ENCODE measurements around the gene SPTSSB. TPM values are rescaled to one million over a fixed set of nuclear protein-coding genes. Genes with fewer than 3 reads are reported as not detected.

SPTSSB gene
- total and polyA plus RNA-seq, 2 experiments from 2014 or later = not detected

DNA sequence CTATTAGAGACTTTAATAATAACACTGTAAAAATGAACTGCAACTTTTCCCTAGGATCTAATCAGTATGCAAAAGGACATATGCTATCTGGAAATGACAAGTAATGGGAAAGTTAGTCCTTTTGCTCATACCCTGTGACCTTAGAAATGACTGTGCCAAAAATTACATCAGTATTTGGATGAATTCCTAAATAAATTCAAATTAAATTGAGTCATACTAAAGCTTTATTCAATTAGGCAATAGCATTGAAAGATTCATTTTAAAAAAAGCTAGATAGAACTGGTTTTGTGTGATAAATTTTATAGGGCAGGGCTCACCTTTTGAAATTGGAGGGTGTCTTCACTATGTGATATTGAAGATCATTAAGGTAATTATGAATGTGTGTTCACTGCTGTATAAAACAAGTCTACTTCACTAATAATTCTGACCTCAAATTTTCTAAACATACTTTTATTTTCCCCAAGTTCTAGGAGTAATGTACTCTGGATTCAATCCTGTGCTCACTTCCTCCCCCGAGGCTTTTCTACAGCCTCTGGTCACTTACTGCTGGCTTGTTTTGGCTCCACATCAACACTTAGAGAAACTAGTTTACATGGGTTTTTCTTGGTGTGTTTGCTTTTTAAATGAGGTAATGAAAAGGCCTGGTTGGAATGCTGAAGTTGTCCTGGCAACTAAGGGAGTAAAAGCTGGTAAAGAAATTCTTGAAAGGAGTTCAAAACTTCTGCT, 44.4 kb upstream of the SPTSSB start:
- peak overlapping the region; percentile 71 for H3K9ac ChIP-seq
- H3K9me3 ChIP-seq (ENCODE audit: low read depth) = no peaks in the 10 kb centered on the region
- H3K79me2 ChIP-seq (ENCODE audit: insufficient read depth) = no peaks in the 10 kb centered on the region
- H2AFZ ChIP-seq = no peak overlapping the region
- peak overlapping the region; percentile 11; the same call in 1 of the 2 replicates for H3K4me3 ChIP-seq
- H3K4me2 ChIP-seq (ENCODE audit: unreplicated experiment) = peak overlapping the region; percentile 59
- 0% methylated on average over 1 of the region's 1 CpG for WGBS, 2 experiments (ENCODE audit: low coverage in 1 of 2, low lambda C conversion rate in 2 of 2, missing lambda C conversion rate in 2 of 2)
- H3K27me3 ChIP-seq (replicated peaks; ENCODE audit: insufficient read depth) = peaks cover 16% of the 10 kb centered on the region
- H3K4me1 ChIP-seq (ENCODE audit: insufficient read depth) = peaks cover 23% of the 10 kb centered on the region
- H3F3A ChIP-seq (ENCODE audit: insufficient read depth) = peaks cover 14% of the 10 kb centered on the region
- DNase-seq = peak; percentile 86
- no peak for TF ChIP-seq EZH2phosphoT487 (IDR thresholded peaks at IDR 0.05; ENCODE audit: insufficient read depth, low read depth)
- no peak for TF ChIP-seq EZH2 (IDR thresholded peaks at IDR 0.05; ENCODE audit: insufficient read depth, poor library complexity, severe bottlenecking)
- H3K27ac ChIP-seq = peak overlapping the region; percentile 81
- no peaks in the 10 kb centered on the region for H4K20me1 ChIP-seq (ENCODE audit: insufficient read depth)
- no peaks in the 10 kb centered on the region for H3K36me3 ChIP-seq (ENCODE audit: low read depth)
- H3K9me2 ChIP-seq (ENCODE audit: insufficient read depth) = no peaks in the 10 kb centered on the region
- in situ Hi-C loops (cut with MboI) = loop anchor here (5.0 to 25.0 kb wide), 2 partner anchors 138 to 453 kb away; no protein-coding TSS in a partner anchor

DNA sequence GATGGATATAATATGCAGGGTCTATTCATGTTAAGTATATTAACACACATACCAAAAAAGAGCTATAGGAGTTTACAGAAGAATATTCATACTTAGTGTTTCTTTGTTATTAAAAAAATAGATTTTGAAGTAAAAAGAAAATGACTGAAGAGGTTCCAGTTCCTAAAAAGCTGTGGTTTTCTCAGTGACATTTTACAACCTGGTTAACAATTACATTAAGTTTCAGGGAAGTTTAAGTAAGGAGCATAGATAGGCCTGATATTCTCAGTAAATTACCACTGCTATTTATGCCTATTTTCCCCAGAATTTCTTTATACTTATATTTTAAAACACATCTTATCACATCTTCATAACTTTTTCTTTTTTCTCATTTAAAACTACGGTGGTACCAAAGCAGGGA, 43.6 kb upstream of the SPTSSB start:
- H3K4me3 ChIP-seq = no peak overlapping the region
- H3K9me2 ChIP-seq (ENCODE audit: insufficient read depth) = no peaks in the 10 kb centered on the region
- H3F3A ChIP-seq (ENCODE audit: insufficient read depth) = peaks cover 14% of the 10 kb centered on the region
- DNase-seq = no peak
- peak overlapping the region; percentile 59 for H3K4me2 ChIP-seq (ENCODE audit: unreplicated experiment)
- H3K9ac ChIP-seq = no peak overlapping the region
- H3K36me3 ChIP-seq (ENCODE audit: low read depth) = no peaks in the 10 kb centered on the region
- H3K79me2 ChIP-seq (ENCODE audit: insufficient read depth) = no peaks in the 10 kb centered on the region
- 23 to 35% methylated on average over 1 of the region's 1 CpG for WGBS, 2 experiments (ENCODE audit: low coverage in 1 of 2, low lambda C conversion rate in 2 of 2, missing lambda C conversion rate in 2 of 2)
- peaks cover 23% of the 10 kb centered on the region for H3K4me1 ChIP-seq (ENCODE audit: insufficient read depth)
- H4K20me1 ChIP-seq (ENCODE audit: insufficient read depth) = no peaks in the 10 kb centered on the region
- H3K27ac ChIP-seq = no peak overlapping the region
- no peak overlapping the region for H2AFZ ChIP-seq
- H3K9me3 ChIP-seq (ENCODE audit: low read depth) = no peaks in the 10 kb centered on the region
- peaks cover 13% of the 10 kb centered on the region; the same call in 1 of the 2 replicates for H3K27me3 ChIP-seq (replicated peaks; ENCODE audit: insufficient read depth)
- TF ChIP-seq EZH2phosphoT487 (IDR thresholded peaks at IDR 0.05; ENCODE audit: insufficient read depth, low read depth) (no peak), EZH2 (IDR thresholded peaks at IDR 0.05; ENCODE audit: insufficient read depth, poor library complexity, severe bottlenecking) (no peak)
- in situ Hi-C loops (cut with MboI) = loop anchor here (5.0 to 25.0 kb wide), 2 partner anchors 138 to 453 kb away; no protein-coding TSS in a partner anchor

DNA sequence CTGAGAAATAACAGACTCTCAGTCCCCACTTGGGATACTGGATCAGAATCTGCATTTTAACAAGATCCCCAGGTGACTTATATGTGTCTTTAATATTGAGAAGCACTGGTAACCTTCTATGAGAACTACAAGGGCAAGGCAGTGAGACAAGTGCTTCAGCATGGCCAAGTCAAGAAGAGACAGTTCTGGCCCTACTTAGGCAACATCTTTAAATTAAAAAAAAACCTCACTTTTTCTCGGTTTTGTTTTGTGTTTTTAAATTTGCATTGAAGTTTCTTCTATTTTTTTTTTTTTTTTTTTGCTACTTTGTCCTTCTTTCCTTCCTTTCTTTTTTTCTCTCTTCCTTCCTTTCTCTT, 42.5 kb upstream of the SPTSSB start:
- no peaks in the 10 kb centered on the region for H3K9me3 ChIP-seq (ENCODE audit: low read depth)
- H3K27me3 ChIP-seq (replicated peaks; ENCODE audit: insufficient read depth) = peaks cover 13% of the 10 kb centered on the region; the same call in 1 of the 2 replicates
- H3K4me1 ChIP-seq (ENCODE audit: insufficient read depth) = peaks cover 23% of the 10 kb centered on the region
- H4K20me1 ChIP-seq (ENCODE audit: insufficient read depth) = no peaks in the 10 kb centered on the region
- DNase-seq = no peak
- H3K9ac ChIP-seq = no peak overlapping the region
- no peaks in the 10 kb centered on the region for H3K36me3 ChIP-seq (ENCODE audit: low read depth)
- TF ChIP-seq EZH2 (IDR thresholded peaks at IDR 0.05; ENCODE audit: insufficient read depth, poor library complexity, severe bottlenecking) (no peak), EZH2phosphoT487 (IDR thresholded peaks at IDR 0.05; ENCODE audit: insufficient read depth, low read depth) (no peak)
- no peaks in the 10 kb centered on the region for H3K9me2 ChIP-seq (ENCODE audit: insufficient read depth)
- WGBS, 2 experiments (ENCODE audit: low coverage in 1 of 2, low lambda C conversion rate in 2 of 2, missing lambda C conversion rate in 2 of 2) = 25 to 40% methylated on average over 1 of the region's 1 CpG
- peaks cover 14% of the 10 kb centered on the region for H3F3A ChIP-seq (ENCODE audit: insufficient read depth)
- in situ Hi-C loops (cut with MboI) = loop anchor here (25.0 kb wide), 1 partner anchor 452 kb away; no protein-coding TSS in a partner anchor
- H3K79me2 ChIP-seq (ENCODE audit: insufficient read depth) = no peaks in the 10 kb centered on the region
- no peak overlapping the region for H3K27ac ChIP-seq
- H3K4me2 ChIP-seq (ENCODE audit: unreplicated experiment) = no peak overlapping the region
- no peak overlapping the region for H2AFZ ChIP-seq
- H3K4me3 ChIP-seq = no peak overlapping the region

DNA sequence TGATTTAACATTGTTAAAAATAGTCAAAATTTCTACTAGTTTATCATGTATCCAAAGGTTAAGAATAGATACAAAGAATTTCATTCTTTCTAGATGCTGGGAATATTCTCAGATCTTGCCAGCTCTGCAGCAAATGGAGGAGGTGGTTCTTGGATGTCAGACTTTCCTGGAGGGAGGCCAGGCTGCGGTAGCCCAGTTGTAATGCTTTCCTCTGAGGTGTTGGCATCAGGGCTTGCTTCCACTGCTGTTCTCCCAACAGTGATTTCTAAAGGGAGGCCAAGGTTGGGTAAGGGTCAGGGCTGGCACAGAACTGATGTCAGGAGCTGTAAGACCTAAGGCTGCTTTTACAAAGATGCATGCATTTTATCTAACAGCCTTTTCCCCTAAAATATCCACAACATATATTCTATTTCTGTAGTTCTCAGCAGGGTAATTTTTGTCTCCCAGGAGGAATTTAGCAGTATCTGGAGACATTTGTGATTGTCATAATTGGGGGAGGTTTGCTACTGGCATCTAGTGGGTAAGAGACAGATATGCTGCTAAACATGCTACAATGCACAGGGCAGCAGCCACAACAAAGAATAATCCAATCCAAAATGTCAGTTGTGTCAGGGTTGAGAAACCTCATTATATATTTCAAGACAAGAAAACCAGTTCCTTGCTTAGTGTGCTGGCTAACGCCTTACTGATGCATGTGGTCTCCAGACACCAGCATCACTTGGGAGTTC, 42.0 kb upstream of the SPTSSB start:
- TF ChIP-seq EZH2phosphoT487 (IDR thresholded peaks at IDR 0.05; ENCODE audit: insufficient read depth, low read depth) = no peak
- no peak for TF ChIP-seq EZH2 (IDR thresholded peaks at IDR 0.05; ENCODE audit: insufficient read depth, poor library complexity, severe bottlenecking)
- no peak overlapping the region for H3K27ac ChIP-seq
- H3K9me3 ChIP-seq (ENCODE audit: low read depth) = no peaks in the 10 kb centered on the region
- peaks cover 13% of the 10 kb centered on the region; the same call in 1 of the 2 replicates for H3K27me3 ChIP-seq (replicated peaks; ENCODE audit: insufficient read depth)
- H2AFZ ChIP-seq = no peak overlapping the region
- H3K4me1 ChIP-seq (ENCODE audit: insufficient read depth) = peaks cover 23% of the 10 kb centered on the region
- H3K9me2 ChIP-seq (ENCODE audit: insufficient read depth) = no peaks in the 10 kb centered on the region
- H4K20me1 ChIP-seq (ENCODE audit: insufficient read depth) = no peaks in the 10 kb centered on the region
- H3K4me3 ChIP-seq = no peak overlapping the region
- no peak overlapping the region for H3K4me2 ChIP-seq (ENCODE audit: unreplicated experiment)
- H3F3A ChIP-seq (ENCODE audit: insufficient read depth) = peaks cover 14% of the 10 kb centered on the region
- in situ Hi-C loops (cut with MboI) = loop anchor here (25.0 kb wide), 1 partner anchor 451 kb away; no protein-coding TSS in a partner anchor
- H3K9ac ChIP-seq = no peak overlapping the region
- H3K79me2 ChIP-seq (ENCODE audit: insufficient read depth) = no peaks in the 10 kb centered on the region
- H3K36me3 ChIP-seq (ENCODE audit: low read depth) = no peaks in the 10 kb centered on the region
- 43 to 46% methylated on average over 2 of the region's 2 CpGs for WGBS, 2 experiments (ENCODE audit: low coverage in 1 of 2, low lambda C conversion rate in 2 of 2, missing lambda C conversion rate in 2 of 2)
- peak; percentile 74 for DNase-seq

Data from GM23248 (cell line).